ENCODE results near the gene PPP1R12C. TPM values are rescaled to one million over a fixed set of nuclear protein-coding genes. Genes with fewer than 3 reads are reported as not detected.

Gene PPP1R12C
- total and polyA plus RNA-seq, 2 donors, result 42.9 to 194 TPM

DNA sequence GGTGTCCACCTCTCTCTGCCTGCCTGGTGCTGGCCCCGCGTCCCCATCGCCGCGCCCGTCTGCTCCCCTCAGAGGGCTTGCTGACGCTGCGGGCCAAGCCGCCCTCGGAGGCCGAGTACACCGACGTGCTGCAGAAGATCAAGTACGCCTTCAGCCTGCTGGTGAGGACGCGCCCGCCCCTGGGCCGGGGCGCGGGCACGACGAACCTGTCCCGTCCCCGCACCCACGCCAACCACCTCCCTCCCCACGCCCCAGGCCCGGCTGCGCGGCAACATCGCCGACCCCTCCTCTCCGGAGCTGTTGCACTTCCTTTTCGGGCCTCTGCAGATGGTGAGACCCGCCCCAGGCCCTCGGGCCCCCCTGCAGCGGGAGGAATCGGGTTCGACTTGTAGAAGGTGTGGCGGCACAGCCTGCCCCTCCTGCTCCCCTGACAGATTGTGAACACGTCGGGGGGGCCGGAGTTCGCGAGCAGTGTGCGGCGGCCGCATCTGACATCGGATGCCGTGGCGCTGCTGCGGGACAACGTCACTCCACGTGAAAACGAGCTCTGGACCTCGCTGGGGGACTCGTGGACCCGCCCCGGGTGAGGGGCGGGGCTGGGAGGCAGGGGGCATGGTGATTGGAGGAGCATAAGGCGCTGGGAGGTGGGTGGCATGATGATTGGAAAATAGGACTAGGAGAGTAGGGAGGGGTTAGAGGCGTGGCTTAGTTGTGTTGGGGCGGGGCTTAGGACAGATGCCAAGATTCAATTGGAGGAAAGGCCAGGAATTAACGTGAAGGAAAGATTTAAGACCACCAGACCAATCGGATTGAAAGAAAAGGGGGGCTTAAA is 35.2 kb downstream of the PPP1R12C start:
- peaks cover 14 to 31% of the 10 kb centered on the region in 2 donors for H3K4me1 ChIP-seq (ENCODE audit: control insufficient read depth in 2 of 2, insufficient read depth in 2 of 2, low read length in 2 of 2)
- 11% methylated on average over 64 of the region's 64 CpGs for WGBS
- peak in 2 of 9 donors; percentile 24 to 38 for DNase-seq (ENCODE audit: low read depth in 6 of 9, low spot score in 9 of 9)

DNA sequence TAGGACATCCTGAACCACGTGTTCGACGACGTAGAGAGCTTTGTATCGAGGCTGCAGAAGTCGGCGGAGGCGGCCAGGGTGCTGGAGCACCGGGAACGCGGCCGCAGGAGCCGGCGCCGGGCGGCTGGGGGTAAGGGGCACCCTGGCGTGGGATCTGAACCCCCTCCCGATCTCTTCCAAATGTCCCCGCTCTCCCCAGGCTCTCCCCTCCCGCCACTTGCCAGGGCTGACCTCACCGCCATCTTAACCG is 35.7 kb downstream of the PPP1R12C start:
- H3K27me3 ChIP-seq (ENCODE audit: control insufficient read depth in 2 of 2, insufficient read depth in 1 of 2, low read length in 1 of 2), result peaks cover 63 to 85% of the 10 kb centered on the region in 2 donors
- H3K27ac ChIP-seq (ENCODE audit: low read depth in 1 of 2, low read length in 1 of 2), result no peak overlapping the region

More for the DNA sequence above, 35.2 kb downstream of the PPP1R12C start:
- no peak overlapping the region for H3K27ac ChIP-seq (ENCODE audit: low read depth in 1 of 2, low read length in 1 of 2)
- peaks cover 68 to 88% of the 10 kb centered on the region in 2 donors for H3K27me3 ChIP-seq (ENCODE audit: control insufficient read depth in 2 of 2, insufficient read depth in 1 of 2, low read length in 1 of 2)
- H3K36me3 ChIP-seq (ENCODE audit: control insufficient read depth in 2 of 2, insufficient read depth in 2 of 2, low read length in 1 of 2), result no peaks in the 10 kb centered on the region
- peak overlapping the region in 1 of 2 donors; percentile 48 for H3K4me3 ChIP-seq (ENCODE audit: low read length in 2 of 2)
- peaks cover 5 to 19% of the 10 kb centered on the region in 2 donors for H3K9me3 ChIP-seq (ENCODE audit: control insufficient read depth in 2 of 2, insufficient read depth in 1 of 2, low read length in 1 of 2)

DNA sequence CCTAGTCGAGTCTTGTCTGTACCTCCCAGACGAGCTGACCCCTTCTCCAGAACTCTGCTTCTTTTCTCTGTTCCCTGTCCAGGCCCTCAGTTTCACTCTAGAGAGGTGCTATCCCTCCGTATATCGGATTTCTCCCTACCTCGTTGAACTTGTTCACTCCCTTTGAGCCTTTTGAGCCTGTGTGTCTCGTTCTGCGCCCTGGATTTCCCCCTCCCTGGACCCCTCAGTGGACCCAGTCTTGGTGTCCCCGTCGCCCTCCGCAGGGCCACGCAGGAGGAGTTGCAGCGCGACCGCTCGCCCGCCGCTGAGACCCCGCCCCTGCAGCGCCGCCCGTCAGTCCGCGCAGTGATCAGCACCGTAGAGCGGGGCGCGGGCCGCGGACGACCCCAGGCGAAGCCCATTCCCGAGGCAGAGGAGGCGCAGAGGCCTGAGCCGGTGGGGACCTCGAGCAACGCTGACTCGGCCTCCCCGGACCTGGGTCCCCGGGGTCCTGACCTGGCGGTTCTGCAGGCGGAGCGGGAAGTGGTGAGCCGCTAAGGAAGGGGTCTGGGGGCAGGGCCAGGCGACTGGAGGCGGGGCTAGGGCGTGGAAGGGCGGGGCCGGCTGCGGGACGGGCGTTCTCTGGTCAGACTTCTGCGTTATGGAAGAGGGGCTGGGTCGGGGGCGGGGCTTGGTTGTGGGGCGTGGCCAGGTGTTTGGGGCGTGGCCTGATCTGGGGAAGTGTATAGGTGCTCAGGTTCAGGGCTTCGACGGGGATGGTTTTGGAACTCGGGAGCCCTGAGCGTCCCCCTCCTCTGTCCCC is 36.3 kb downstream of the PPP1R12C start:
- Histone ChIP-seq H3K36me3 (ENCODE audit: control insufficient read depth in 2 of 2, insufficient read depth in 2 of 2, low read length in 1 of 2) (no peaks in the 10 kb centered on the region), H3K27ac (ENCODE audit: low read depth in 1 of 2, low read length in 1 of 2) (peak overlapping the region in 1 of 2 donors; percentile 26), H3K4me3 (ENCODE audit: low read length in 2 of 2) (peak overlapping the region; percentile 48 to 50), H3K9me3 (ENCODE audit: control insufficient read depth in 2 of 2, insufficient read depth in 1 of 2, low read length in 1 of 2) (peaks cover 5 to 16% of the 10 kb centered on the region in 2 donors), H3K4me1 (ENCODE audit: control insufficient read depth in 2 of 2, insufficient read depth in 2 of 2, low read length in 2 of 2) (peaks cover 8 to 27% of the 10 kb centered on the region in 2 donors), H3K27me3 (ENCODE audit: control insufficient read depth in 2 of 2, insufficient read depth in 1 of 2, low read length in 1 of 2) (peaks cover 58 to 85% of the 10 kb centered on the region in 2 donors)
- WGBS, result 1% methylated on average over 60 of the region's 60 CpGs
- peak in 7 of 9 donors; percentile 65 to 85 (median 72) for DNase-seq (ENCODE audit: low read depth in 6 of 9, low spot score in 9 of 9)

More for the DNA sequence above, 35.7 kb downstream of the PPP1R12C start:
- Histone ChIP-seq H3K36me3 (ENCODE audit: control insufficient read depth in 2 of 2, insufficient read depth in 2 of 2, low read length in 1 of 2) (no peaks in the 10 kb centered on the region), H3K9me3 (ENCODE audit: control insufficient read depth in 2 of 2, insufficient read depth in 1 of 2, low read length in 1 of 2) (peaks cover 5 to 16% of the 10 kb centered on the region in 2 donors), H3K4me3 (ENCODE audit: low read length in 2 of 2) (peak overlapping the region in 1 of 2 donors; percentile 48), H3K4me1 (ENCODE audit: control insufficient read depth in 2 of 2, insufficient read depth in 2 of 2, low read length in 2 of 2) (peaks cover 9 to 27% of the 10 kb centered on the region in 2 donors)
- no peak for DNase-seq (ENCODE audit: low read depth in 6 of 9, low spot score in 9 of 9)
- 8% methylated on average over 22 of the region's 22 CpGs for WGBS

DNA sequence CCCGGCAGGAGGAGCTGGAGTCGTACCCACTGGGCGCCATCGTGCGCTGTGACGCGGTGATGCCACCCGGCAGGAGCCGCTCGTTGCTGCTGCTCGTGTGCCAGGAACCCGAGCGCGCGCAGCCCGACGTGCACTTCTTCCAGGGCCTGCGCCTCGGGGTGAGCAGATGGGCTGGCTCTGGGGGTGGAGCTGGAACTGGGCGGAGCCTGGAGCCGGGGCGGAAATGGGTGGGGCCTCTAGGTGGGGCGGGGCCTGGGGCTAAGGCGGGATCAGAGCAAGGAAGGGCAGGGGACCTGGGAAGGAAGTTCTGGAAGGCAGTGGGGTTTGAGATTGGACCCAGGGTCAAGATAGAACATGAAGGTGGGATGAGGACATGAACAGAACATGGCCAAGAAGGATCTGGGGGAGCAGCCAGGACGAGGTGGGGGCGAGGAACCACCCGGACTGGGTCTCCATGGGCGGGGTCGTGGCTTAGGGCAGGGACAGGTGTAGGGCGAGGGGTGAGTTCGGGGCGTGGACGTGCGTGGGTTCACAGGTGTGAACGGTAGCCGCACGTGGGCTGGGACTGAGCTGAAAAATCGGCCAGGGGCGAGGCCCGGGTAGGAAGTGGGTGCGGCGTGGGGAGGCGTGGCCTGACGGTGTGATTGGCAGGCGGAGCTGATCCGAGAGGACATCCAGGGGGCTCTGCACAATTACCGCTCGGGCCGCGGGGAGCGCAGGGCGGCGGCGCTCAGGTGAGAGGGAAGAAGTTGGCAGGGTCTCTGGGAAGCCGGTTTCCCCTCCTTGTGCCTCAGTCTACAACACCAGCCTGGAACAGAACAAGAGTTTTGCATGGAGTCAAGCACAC is 37.1 kb downstream of the PPP1R12C start:
- H3K4me1 ChIP-seq (ENCODE audit: control insufficient read depth in 2 of 2, insufficient read depth in 2 of 2, low read length in 2 of 2), result peaks cover 8 to 27% of the 10 kb centered on the region in 2 donors
- peaks cover 5 to 16% of the 10 kb centered on the region in 2 donors for H3K9me3 ChIP-seq (ENCODE audit: control insufficient read depth in 2 of 2, insufficient read depth in 1 of 2, low read length in 1 of 2)
- 9% methylated on average over 55 of the region's 55 CpGs for WGBS
- H3K36me3 ChIP-seq (ENCODE audit: control insufficient read depth in 2 of 2, insufficient read depth in 2 of 2, low read length in 1 of 2), result no peaks in the 10 kb centered on the region
- peak overlapping the region; percentile 48 to 50 for H3K4me3 ChIP-seq (ENCODE audit: low read length in 2 of 2)
- no peak overlapping the region for H3K27ac ChIP-seq (ENCODE audit: low read depth in 1 of 2, low read length in 1 of 2)
- peaks cover 51 to 85% of the 10 kb centered on the region in 2 donors for H3K27me3 ChIP-seq (ENCODE audit: control insufficient read depth in 2 of 2, insufficient read depth in 1 of 2, low read length in 1 of 2)
- DNase-seq (ENCODE audit: low read depth in 6 of 9, low spot score in 9 of 9), result peak in 5 of 9 donors; percentile 43 to 77 (median 65)

DNA sequence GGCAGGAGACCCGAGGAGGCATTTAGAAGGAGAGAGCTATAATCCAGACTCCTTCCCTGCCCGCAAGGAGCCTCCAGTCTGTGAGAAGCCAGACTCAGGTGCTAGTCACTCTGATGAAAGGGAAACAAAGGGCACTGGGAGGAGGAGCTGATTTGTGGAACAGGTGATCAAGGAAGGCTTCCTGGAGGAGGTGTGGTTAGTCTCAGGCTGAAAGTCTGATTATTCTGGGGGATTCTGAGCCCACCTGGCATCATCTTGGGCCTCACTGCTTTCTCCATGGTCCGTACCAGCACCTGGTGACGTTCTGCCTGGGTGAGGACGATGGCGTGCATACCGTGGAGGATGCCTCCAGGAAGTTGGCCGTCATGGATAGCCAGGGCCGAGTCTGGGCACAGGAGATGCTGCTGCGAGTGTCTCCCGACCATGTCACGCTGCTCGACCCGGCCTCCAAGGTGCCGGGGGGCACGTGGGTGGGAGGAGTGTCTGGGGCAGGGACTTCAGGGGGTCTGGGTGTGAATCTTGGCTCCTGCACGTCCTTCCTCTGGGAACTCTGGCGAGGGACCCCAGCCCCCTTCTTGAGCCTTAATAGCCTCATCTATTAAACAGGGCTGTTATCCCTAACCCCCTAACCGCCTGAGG is 37.9 kb downstream of the PPP1R12C start:
- WGBS, result 88% methylated on average over 19 of the region's 19 CpGs
- DNase-seq (ENCODE audit: low read depth in 6 of 9, low spot score in 9 of 9), result no peak
- Histone ChIP-seq H3K4me3 (ENCODE audit: low read length in 2 of 2) (no peak overlapping the region), H3K36me3 (ENCODE audit: control insufficient read depth in 2 of 2, insufficient read depth in 2 of 2, low read length in 1 of 2) (no peaks in the 10 kb centered on the region), H3K27me3 (ENCODE audit: control insufficient read depth in 2 of 2, insufficient read depth in 1 of 2, low read length in 1 of 2) (peaks cover 46 to 82% of the 10 kb centered on the region in 2 donors), H3K9me3 (ENCODE audit: control insufficient read depth in 2 of 2, insufficient read depth in 1 of 2, low read length in 1 of 2) (peaks cover 5 to 16% of the 10 kb centered on the region in 2 donors), H3K27ac (ENCODE audit: low read depth in 1 of 2, low read length in 1 of 2) (no peak overlapping the region), H3K4me1 (ENCODE audit: control insufficient read depth in 2 of 2, insufficient read depth in 2 of 2, low read length in 2 of 2) (peaks cover 8 to 27% of the 10 kb centered on the region in 2 donors)

DNA sequence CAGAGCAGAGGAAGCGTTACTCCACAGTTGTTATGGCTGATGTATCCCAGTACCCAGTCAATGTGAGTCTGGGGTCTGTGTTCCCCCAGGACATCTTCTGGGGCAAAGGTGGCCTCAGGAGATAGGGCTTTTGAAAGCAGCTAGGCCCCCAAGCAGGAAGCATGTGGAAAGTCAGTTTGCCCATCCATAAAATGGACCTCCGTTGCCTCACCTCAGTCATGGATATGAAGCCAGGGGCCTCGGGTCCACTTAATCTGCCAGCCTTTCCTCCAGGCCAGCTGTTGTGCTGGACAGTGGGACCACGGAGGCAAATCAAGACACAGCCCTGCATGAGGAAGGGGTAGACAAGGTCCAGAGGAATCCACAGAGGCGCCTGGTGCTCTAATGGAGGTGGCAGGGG is 38.4 kb downstream of the PPP1R12C start:
- peaks cover 5 to 16% of the 10 kb centered on the region in 2 donors for H3K9me3 ChIP-seq (ENCODE audit: control insufficient read depth in 2 of 2, insufficient read depth in 1 of 2, low read length in 1 of 2)
- H3K27ac ChIP-seq (ENCODE audit: low read depth in 1 of 2, low read length in 1 of 2), result no peak overlapping the region
- DNase-seq (ENCODE audit: low read depth in 6 of 9, low spot score in 9 of 9), result no peak
- peaks cover 41 to 77% of the 10 kb centered on the region in 2 donors for H3K27me3 ChIP-seq (ENCODE audit: control insufficient read depth in 2 of 2, insufficient read depth in 1 of 2, low read length in 1 of 2)
- no peak overlapping the region for H3K4me3 ChIP-seq (ENCODE audit: low read length in 2 of 2)
- WGBS, result 92% methylated on average over 5 of the region's 5 CpGs
- H3K4me1 ChIP-seq (ENCODE audit: control insufficient read depth in 2 of 2, insufficient read depth in 2 of 2, low read length in 2 of 2), result peaks cover 8 to 27% of the 10 kb centered on the region in 2 donors
- H3K36me3 ChIP-seq (ENCODE audit: control insufficient read depth in 2 of 2, insufficient read depth in 2 of 2, low read length in 1 of 2), result no peaks in the 10 kb centered on the region

DNA sequence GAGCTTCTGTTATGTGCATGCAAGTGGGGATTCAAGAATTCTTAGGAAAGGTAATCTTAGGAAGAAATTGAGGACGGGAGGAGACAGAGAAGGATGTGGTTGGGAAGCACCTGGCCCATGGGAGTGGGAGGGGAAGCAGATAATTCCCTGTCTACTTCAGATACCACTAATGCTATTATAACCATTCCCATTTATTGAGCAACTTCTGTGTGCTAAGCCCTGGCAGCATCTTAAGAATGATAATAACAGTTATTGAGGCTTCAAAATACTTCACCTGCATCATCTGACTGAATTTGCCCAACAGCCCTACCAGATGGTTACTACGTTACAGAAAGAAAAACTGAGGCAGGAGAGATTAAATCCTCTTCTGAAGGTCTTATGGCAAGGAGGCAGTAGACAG is 40.3 kb downstream of the PPP1R12C start:
- 91% methylated on average over 2 of the region's 2 CpGs for WGBS
- H3K4me1 ChIP-seq (ENCODE audit: control insufficient read depth in 2 of 2, insufficient read depth in 2 of 2, low read length in 2 of 2), result peaks cover 8 to 23% of the 10 kb centered on the region in 2 donors
- no peak overlapping the region for H3K27ac ChIP-seq (ENCODE audit: low read depth in 1 of 2, low read length in 1 of 2)
- DNase-seq (ENCODE audit: low read depth in 6 of 9, low spot score in 9 of 9), result no peak
- H3K4me3 ChIP-seq (ENCODE audit: low read length in 2 of 2), result no peak overlapping the region
- H3K36me3 ChIP-seq (ENCODE audit: control insufficient read depth in 2 of 2, insufficient read depth in 2 of 2, low read length in 1 of 2), result no peaks in the 10 kb centered on the region
- H3K9me3 ChIP-seq (ENCODE audit: control insufficient read depth in 2 of 2, insufficient read depth in 1 of 2, low read length in 1 of 2), result peaks cover 2 to 12% of the 10 kb centered on the region in 2 donors
- peaks cover 24 to 59% of the 10 kb centered on the region in 2 donors for H3K27me3 ChIP-seq (ENCODE audit: control insufficient read depth in 2 of 2, insufficient read depth in 1 of 2, low read length in 1 of 2)

DNA sequence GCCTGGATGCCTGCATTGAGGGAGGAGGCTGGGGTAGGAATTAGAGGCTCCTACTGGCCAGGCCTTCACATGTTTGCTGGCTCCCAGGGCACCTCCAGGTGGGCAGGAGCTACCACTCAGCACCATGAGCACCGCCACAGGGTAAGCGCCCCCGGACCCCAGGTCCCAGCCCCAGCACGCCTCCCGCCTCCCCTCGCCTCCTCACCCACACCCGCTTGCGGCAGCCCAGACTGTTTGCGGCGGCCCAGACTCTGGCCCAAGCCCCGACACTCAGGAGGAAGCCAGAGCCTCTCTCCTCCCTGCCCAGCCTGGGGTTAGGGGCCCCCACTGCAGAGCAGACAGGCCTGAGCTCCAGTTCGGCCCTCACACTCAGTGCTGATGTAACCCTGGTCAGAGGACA is 41.1 kb downstream of the PPP1R12C start:
- H3K27me3 ChIP-seq (ENCODE audit: control insufficient read depth in 2 of 2, insufficient read depth in 1 of 2, low read length in 1 of 2), result peaks cover 16 to 59% of the 10 kb centered on the region in 2 donors
- no peak overlapping the region for H3K4me3 ChIP-seq (ENCODE audit: low read length in 2 of 2)

More for the DNA sequence above, 41.1 kb downstream of the PPP1R12C start:
- DNase-seq (ENCODE audit: low read depth in 6 of 9, low spot score in 9 of 9), result no peak
- Histone ChIP-seq H3K9me3 (ENCODE audit: control insufficient read depth in 2 of 2, insufficient read depth in 1 of 2, low read length in 1 of 2) (peaks cover 0 to 8% of the 10 kb centered on the region in 2 donors), H3K36me3 (ENCODE audit: control insufficient read depth in 2 of 2, insufficient read depth in 2 of 2, low read length in 1 of 2) (no peaks in the 10 kb centered on the region), H3K27ac (ENCODE audit: low read depth in 1 of 2, low read length in 1 of 2) (no peak overlapping the region), H3K4me1 (ENCODE audit: control insufficient read depth in 2 of 2, insufficient read depth in 2 of 2, low read length in 2 of 2) (peaks cover 7 to 15% of the 10 kb centered on the region in 2 donors)
- 92% methylated on average over 12 of the region's 12 CpGs for WGBS
